OCI-LY7 (cell line): ENCODE measurements around the gene UNC45B. TPM values are rescaled to one million over a fixed set of nuclear protein-coding genes. Genes with fewer than 3 reads are reported as not detected.

Source experiments
- BruUV-seq: library from RNA; stranded (reverse); fragments of 400-500 nt; replicated peaks from 2 replicates; lab custom pipeline; 2021; lab: Mats Ljungman, UMichigan
- CTCF ChIA-PET: fragments of 300-600 bp; sonication (Branson Sonifier 250); formaldehyde crosslinking; loops from one replicate; lab custom pipeline; 2022; ENCODE audit warnings: antibody characterized with exemption; ENCODE audit not compliant: unreplicated experiment; lab: Charles Lee
- POLR2A ChIA-PET: fragments of 300-600 bp; sonication (Branson Sonifier 250); formaldehyde crosslinking; loops from one replicate; lab custom pipeline; 2022; ENCODE audit warnings: antibody characterized with exemption; lab: Charles Lee
- DNase-seq: peaks from one replicate; pipeline ENCODE4 v3.0.0-alpha.2; 2015; ENCODE audit warnings: low spot score
- H2AFZ ChIP-seq: fragments of 200-600 bp; sonication (generic), shearing (Covaris generic); 2 replicates; pipeline ENCODE4 v1.6.1; 2014; ENCODE audit warnings: mild to moderate bottlenecking, antibody characterized with exemption, low read length, moderate library complexity
- H3K27ac ChIP-seq: fragments of 200-600 bp; sonication (generic); 2 replicates; pipeline ENCODE4 v1.5.1; 2014; ENCODE audit warnings: mixed run types, low read depth, mild to moderate bottlenecking, moderate library complexity, low read length, inconsistent platforms; ENCODE audit not compliant: poor library complexity, severe bottlenecking
- H3K36me3 ChIP-seq: fragments of 200-600 bp; sonication (generic); 2 replicates; pipeline ENCODE4 v1.6.1; 2014; ENCODE audit warnings: mild to moderate bottlenecking, antibody characterized with exemption, low read length, moderate library complexity, mixed read lengths; ENCODE audit not compliant: insufficient read depth
- H3K4me1 ChIP-seq: fragments of 200-600 bp; sonication (generic); 2 replicates; pipeline ENCODE4 v1.5.1; 2014; ENCODE audit warnings: mild to moderate bottlenecking, low read length; ENCODE audit not compliant: insufficient read depth, poor library complexity, severe bottlenecking
- H3K4me2 ChIP-seq: fragments of 200-600 bp; sonication (generic); 2 replicates; pipeline ENCODE4 v1.6.1; 2014; ENCODE audit warnings: mild to moderate bottlenecking, low read length
- H3K4me3 ChIP-seq: fragments of 200-600 bp; sonication (generic); 2 replicates; pipeline ENCODE4 v1.5.1; 2014; ENCODE audit warnings: mild to moderate bottlenecking, low read depth, low read length; ENCODE audit not compliant: poor library complexity, severe bottlenecking
- H3K79me2 ChIP-seq: fragments of 200-600 bp; sonication (generic); 2 replicates; pipeline ENCODE4 v1.6.1; 2016; ENCODE audit warnings: low read depth, mild to moderate bottlenecking, low read length, moderate library complexity, mixed read lengths; ENCODE audit not compliant: insufficient read depth
- H3K9me2 ChIP-seq: fragments of 200-600 bp; sonication (generic); 2 replicates; pipeline ENCODE4 v1.6.1; 2016; ENCODE audit warnings: mild to moderate bottlenecking, low read length, mixed read lengths; ENCODE audit not compliant: insufficient read depth
- H3K9me3 ChIP-seq: fragments of 200-600 bp; sonication (generic); 2 replicates; pipeline ENCODE4 v1.6.1; 2014; ENCODE audit warnings: mild to moderate bottlenecking, mixed run types, low read length, mixed read lengths
- H4K20me1 ChIP-seq: fragments of 200-600 bp; sonication (generic); 2 replicates; pipeline ENCODE4 v1.6.1; 2014; ENCODE audit warnings: mild to moderate bottlenecking, antibody characterized with exemption, low read length, moderate library complexity, mixed read lengths; ENCODE audit not compliant: insufficient read depth
- CTCF ChIP-seq: fragments of 200-600 bp; sonication (generic); conservative IDR thresholded peaks from 2 replicates; pipeline ENCODE4 v1.5.1; 2014; ENCODE audit warnings: mild to moderate bottlenecking, antibody characterized with exemption, low read length, moderate library complexity, mixed read lengths
- EZH2phosphoT487 ChIP-seq: fragments of 200-600 bp; sonication (generic); IDR thresholded peaks from 2 replicates; pipeline ENCODE4 v1.6.1; 2018; ENCODE audit warnings: low read depth, borderline replicate concordance, mild to moderate bottlenecking, mixed run types, antibody characterized with exemption, low read length, moderate library complexity, mixed read lengths
- intact Hi-C: fragments of 100-400 bp; cut with micrococcal nuclease; formaldehyde crosslinking; loops from one replicate; pipeline ENCODE4 v1.10.0; 2022; ENCODE audit not compliant: unreplicated experiment
- total RNA-seq, 2 experiments: library from RNA; depleted of rRNA in 1 of 2; stranded (reverse); fragments of >200 nt in 1 of 2; shearing (Covaris generic) in 1 of 2; gene quantifications; 2 replicates each; pipeline ENCODE4 v1.2.3, GENCODE V29; 2014 to 2022

UNC45B gene
- total RNA-seq, 2 experiments from 2014 or later, result not detected

GRCh38 chr17:35210741-35211140 is 63.1 kb downstream of the UNC45B start:
- no peaks in the 10 kb centered on the region for H3K9me3 ChIP-seq
- H3K36me3 ChIP-seq, result no peaks in the 10 kb centered on the region
- BruUV-seq, result no TSS peak
- no peaks in the 10 kb centered on the region for H3K9me2 ChIP-seq
- H3K4me2 ChIP-seq, result no peak overlapping the region
- H3K27ac ChIP-seq, result no peak overlapping the region
- H3K79me2 ChIP-seq, result no peaks in the 10 kb centered on the region
- H3K4me1 ChIP-seq, result no peaks in the 10 kb centered on the region
- H3K4me3 ChIP-seq, result no peak overlapping the region
- intact Hi-C loops, result no loop called here
- TF ChIP-seq EZH2phosphoT487 (no peak), CTCF (no peak)
- H4K20me1 ChIP-seq, result no peaks in the 10 kb centered on the region
- no peak overlapping the region for H2AFZ ChIP-seq
- no peak for DNase-seq
- ChIA-PET POLR2A (no interaction called here), CTCF (no interaction called here)

DNA sequence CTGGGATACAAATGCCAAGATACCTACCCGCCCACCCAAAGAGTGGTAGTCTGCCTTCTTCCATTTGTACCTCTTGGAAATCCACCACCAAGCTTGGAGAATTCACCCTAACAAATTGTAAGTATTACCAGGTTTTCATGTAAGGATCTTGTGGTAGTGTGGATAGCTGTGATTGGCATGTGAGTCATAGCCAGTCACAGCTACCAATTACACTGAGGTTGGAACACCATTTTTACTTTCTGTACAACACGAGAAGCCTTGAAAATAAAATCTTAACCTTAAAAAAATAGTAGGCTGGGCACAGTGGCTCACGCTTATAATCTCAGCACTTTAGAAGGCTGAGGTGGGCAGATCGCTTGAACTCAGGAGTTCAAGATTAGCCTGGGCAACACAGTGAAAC is 65.1 kb downstream of the UNC45B start:
- Histone ChIP-seq H3K4me2 (no peak overlapping the region), H3K9me2 (no peaks in the 10 kb centered on the region), H3K79me2 (no peaks in the 10 kb centered on the region), H3K27ac (no peak overlapping the region), H4K20me1 (no peaks in the 10 kb centered on the region), H2AFZ (no peak overlapping the region), H3K36me3 (no peaks in the 10 kb centered on the region), H3K4me3 (no peak overlapping the region), H3K4me1 (no peaks in the 10 kb centered on the region), H3K9me3 (no peaks in the 10 kb centered on the region)
- ChIA-PET CTCF (interaction anchor here (0.5 kb wide), 1 partner anchor 41 kb away, joined by 3 read pairs; no protein-coding TSS in a partner anchor), POLR2A (no interaction called here)
- BruUV-seq, result no TSS peak
- DNase-seq, result no peak
- TF ChIP-seq EZH2phosphoT487, result no peak
- no peak for TF ChIP-seq CTCF
- intact Hi-C loops, result no loop called here

- no peak overlapping the region for H3K4me2 ChIP-seq
- CTCF ChIA-PET, result interaction anchor here (0.5 kb wide), 1 partner anchor 40 kb away, joined by 3 read pairs; no protein-coding TSS in a partner anchor
- H3K79me2 ChIP-seq, result no peaks in the 10 kb centered on the region
- intact Hi-C loops, result no loop called here
- H3K36me3 ChIP-seq, result no peaks in the 10 kb centered on the region
- POLR2A ChIA-PET, result no interaction called here
- H3K4me3 ChIP-seq, result no peak overlapping the region
- no TSS peak for BruUV-seq
- TF ChIP-seq EZH2phosphoT487 (no peak), CTCF (no peak)
- no peak overlapping the region for H3K27ac ChIP-seq
- H4K20me1 ChIP-seq, result no peaks in the 10 kb centered on the region
- no peaks in the 10 kb centered on the region for H3K9me2 ChIP-seq
- no peak overlapping the region for H2AFZ ChIP-seq
- no peaks in the 10 kb centered on the region for H3K9me3 ChIP-seq
- H3K4me1 ChIP-seq, result no peaks in the 10 kb centered on the region
- DNase-seq, result no peak
Observed at GRCh38 chr17:35213412-35213940, 65.9 kb downstream of the UNC45B start.
